Measurements from ENCODE around the gene ICA1. TPM values are rescaled to one million over a fixed set of nuclear protein-coding genes. Genes with fewer than 3 reads are reported as not detected.

ICA1 gene
- total and polyA plus RNA-seq, 2 of the 13 experiments (the other 11 are each of a cell fraction or from before 2014, with no cell fraction given), result 0.29 TPM; not detected in 1

- no peak for TF ChIP-seq ELK4 (CRISPR knock-in tag; IDR thresholded peaks at IDR 0.05; ENCODE audit: borderline replicate concordance)
- TF ChIP-seq, protein P1, sequence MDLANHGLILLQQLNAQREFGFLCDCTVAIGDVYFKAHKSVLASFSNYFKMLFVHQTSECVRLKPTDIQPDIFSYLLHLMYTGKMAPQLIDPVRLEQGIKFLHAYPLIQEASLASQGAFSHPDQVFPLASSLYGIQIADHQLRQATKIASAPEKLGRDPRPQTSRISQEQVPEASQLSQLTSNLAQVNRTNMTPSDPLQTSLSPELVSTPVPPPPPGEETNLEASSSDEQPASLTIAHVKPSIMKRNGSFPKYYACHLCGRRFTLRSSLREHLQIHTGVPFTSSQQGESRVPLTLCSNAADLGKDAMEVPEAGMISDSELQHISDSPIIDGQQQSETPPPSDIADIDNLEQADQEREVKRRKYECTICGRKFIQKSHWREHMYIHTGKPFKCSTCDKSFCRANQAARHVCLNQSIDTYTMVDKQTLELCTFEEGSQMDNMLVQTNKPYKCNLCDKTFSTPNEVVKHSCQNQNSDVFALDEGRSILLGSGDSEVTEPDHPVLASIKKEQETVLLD (CRISPR knock-in tag; IDR thresholded peaks at IDR 0.05; ENCODE audit: low read depth), result no peak
- TF ChIP-seq SIN3A (IDR thresholded peaks at IDR 0.05; ENCODE audit: borderline replicate concordance, low read depth, low read length), result no peak
- TF ChIP-seq ZNF607 (CRISPR knock-in tag; IDR thresholded peaks at IDR 0.05; ENCODE audit: borderline replicate concordance), result no peak
- TF ChIP-seq ZBTB8A (CRISPR knock-in tag; IDR thresholded peaks at IDR 0.05; ENCODE audit: borderline replicate concordance, low read depth), result no peak
- TF ChIP-seq GFI1 (CRISPR knock-in tag; IDR thresholded peaks at IDR 0.05; ENCODE audit: borderline replicate concordance), result no peak
- no peak for TF ChIP-seq PPARG (CRISPR knock-in tag; conservative IDR thresholded peaks at IDR 0.05)
Observed at GRCh38 chr7:8200316-8200715, 61.7 kb downstream of the ICA1 start (continued).

GRCh38 chr7:8197994-8198698 lies 63.8 kb downstream of the ICA1 start:
- no peak overlapping the region for H3K4me2 ChIP-seq (ENCODE audit: low read depth, low read length)
- ATAC-seq, result no peak
- POLR2A ChIA-PET, result interaction anchor here (0.6 kb wide), 1 partner anchor 51 kb away, joined by 3 read pairs; no protein-coding TSS in a partner anchor
- H3K36me3 ChIP-seq (replicated peaks in 1 of 2; ENCODE audit: control insufficient read depth in 1 of 2, insufficient read depth in 2 of 2, low read length in 2 of 2), result no peaks in the 10 kb centered on the region
- H3K27ac ChIP-seq (ENCODE audit: extremely low read length, insufficient read depth, low read length), result no peak overlapping the region
- in situ Hi-C loops (cut with HindIII; ENCODE audit: extremely low pct_ligation_motif_present, low pct_unique_long_range_greater_than_20kb), result no loop called here
- no peaks in the 10 kb centered on the region for H3K79me2 ChIP-seq (ENCODE audit: insufficient read depth, low read length)
- H3K9me3 ChIP-seq (ENCODE audit: low read length), result no peaks in the 10 kb centered on the region
- peaks cover 0 to 8% of the 10 kb centered on the region in 2 experiments; a peak in 1 of 5 replicates for H3K27me3 ChIP-seq (ENCODE audit: control insufficient read depth in 1 of 2, insufficient read depth in 2 of 2, low read length in 2 of 2)
- DNase-seq (ENCODE audit: low spot score), result no peak
- WGBS (ENCODE audit: low lambda C conversion rate), result 19% methylated on average over 5 of the region's 5 CpGs
- BruUV-seq (replicated peaks), result no TSS peak
- FAIRE-seq, result no peak
- H2AFZ ChIP-seq (ENCODE audit: low read length), result no peak overlapping the region
- no peak overlapping the region for H3K4me3 ChIP-seq (replicated peaks in 1 of 3; ENCODE audit: insufficient read depth in 1 of 3, low read depth in 2 of 3, low read length in 3 of 3)
- H4K20me1 ChIP-seq (ENCODE audit: insufficient read depth, low read length), result no peaks in the 10 kb centered on the region
- H3K9ac ChIP-seq (ENCODE audit: insufficient read depth, low read depth, low read length), result no peak overlapping the region
- intact Hi-C loops (cut with micrococcal nuclease; ENCODE audit: unreplicated experiment), result loop anchor here (10.0 kb wide), 1 partner anchor 163 kb away; no protein-coding TSS in a partner anchor
- CTCF ChIA-PET (ENCODE audit: low intra/inter-chr PET ratio, low total read pairs), result no interaction called here
- H3K4me1 ChIP-seq (ENCODE audit: insufficient read depth, low read length), result no peaks in the 10 kb centered on the region
- no peak for TF ChIP-seq MATR3 (CRISPR knock-in tag; IDR thresholded peaks at IDR 0.05)
- TF ChIP-seq ZNF703 (CRISPR knock-in tag; IDR thresholded peaks at IDR 0.05; ENCODE audit: borderline replicate concordance), result no peak
- no peak for TF ChIP-seq ZNF878 (CRISPR knock-in tag; IDR thresholded peaks at IDR 0.05)
- TF ChIP-seq NPAS2 (CRISPR knock-in tag; IDR thresholded peaks at IDR 0.05; ENCODE audit: borderline replicate concordance), result no peak
- no peak for TF ChIP-seq NFIC (IDR thresholded peaks at IDR 0.05; ENCODE audit: low read length)
- TF ChIP-seq ZNF207 (IDR thresholded peaks at IDR 0.05; ENCODE audit: borderline replicate concordance), result no peak
- TF ChIP-seq ZNF512B (CRISPR knock-in tag; IDR thresholded peaks at IDR 0.05; ENCODE audit: borderline replicate concordance), result no peak
- TF ChIP-seq, protein P2, sequence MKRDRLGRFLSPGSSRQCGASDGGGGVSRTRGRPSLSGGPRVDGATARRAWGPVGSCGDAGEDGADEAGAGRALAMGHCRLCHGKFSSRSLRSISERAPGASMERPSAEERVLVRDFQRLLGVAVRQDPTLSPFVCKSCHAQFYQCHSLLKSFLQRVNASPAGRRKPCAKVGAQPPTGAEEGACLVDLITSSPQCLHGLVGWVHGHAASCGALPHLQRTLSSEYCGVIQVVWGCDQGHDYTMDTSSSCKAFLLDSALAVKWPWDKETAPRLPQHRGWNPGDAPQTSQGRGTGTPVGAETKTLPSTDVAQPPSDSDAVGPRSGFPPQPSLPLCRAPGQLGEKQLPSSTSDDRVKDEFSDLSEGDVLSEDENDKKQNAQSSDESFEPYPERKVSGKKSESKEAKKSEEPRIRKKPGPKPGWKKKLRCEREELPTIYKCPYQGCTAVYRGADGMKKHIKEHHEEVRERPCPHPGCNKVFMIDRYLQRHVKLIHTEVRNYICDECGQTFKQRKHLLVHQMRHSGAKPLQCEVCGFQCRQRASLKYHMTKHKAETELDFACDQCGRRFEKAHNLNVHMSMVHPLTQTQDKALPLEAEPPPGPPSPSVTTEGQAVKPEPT (CRISPR knock-in tag; IDR thresholded peaks at IDR 0.05; ENCODE audit: low read depth), result no peak
